ENCODE results near the gene CALM3.

CALM3 gene

GRCh38 chr19:46618670-46619231 lies 17.6 kb downstream of the CALM3 start:
- CTCF ChIA-PET = interaction anchor here (3.0 kb wide), 1 partner anchor 43 kb away, joined by 45 read pairs; the partner anchor contains the start of gene DACT3
- DNase-seq (ENCODE audit: low spot score) = no peak
- POLR2A ChIA-PET (ENCODE audit: low non-redundant PET) = no interaction called here
- TF ChIP-seq CTCF (conservative IDR thresholded peaks at IDR 0.05; ENCODE audit: low read depth) = no peak
- no peak overlapping the region for H3K27ac ChIP-seq

DNA sequence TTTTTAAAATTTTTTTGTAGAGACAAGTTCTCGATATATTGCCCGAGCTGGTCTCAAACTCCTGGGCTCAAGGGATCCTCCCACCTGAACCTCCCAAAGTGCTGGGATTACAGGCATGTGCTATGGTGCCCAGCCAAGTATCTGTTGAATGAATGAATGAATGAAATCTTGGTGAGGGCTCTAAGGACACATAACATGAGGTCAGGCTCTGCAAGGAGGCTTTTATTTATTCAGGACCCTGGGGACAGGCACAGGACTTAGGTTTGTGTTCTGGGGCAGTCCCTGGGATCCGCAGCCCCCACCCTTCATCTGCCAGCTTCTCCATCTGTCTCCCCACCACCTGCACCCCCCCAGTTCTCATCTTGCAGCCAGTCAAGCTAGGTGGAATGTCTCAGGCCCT lies 19.1 kb downstream of the CALM3 start:
- POLR2A ChIA-PET (ENCODE audit: low non-redundant PET) = interaction anchor here (0.6 kb wide), 1 partner anchor 32 kb away, joined by 4 read pairs; no protein-coding TSS in a partner anchor
- CTCF ChIA-PET = no interaction called here

DNA sequence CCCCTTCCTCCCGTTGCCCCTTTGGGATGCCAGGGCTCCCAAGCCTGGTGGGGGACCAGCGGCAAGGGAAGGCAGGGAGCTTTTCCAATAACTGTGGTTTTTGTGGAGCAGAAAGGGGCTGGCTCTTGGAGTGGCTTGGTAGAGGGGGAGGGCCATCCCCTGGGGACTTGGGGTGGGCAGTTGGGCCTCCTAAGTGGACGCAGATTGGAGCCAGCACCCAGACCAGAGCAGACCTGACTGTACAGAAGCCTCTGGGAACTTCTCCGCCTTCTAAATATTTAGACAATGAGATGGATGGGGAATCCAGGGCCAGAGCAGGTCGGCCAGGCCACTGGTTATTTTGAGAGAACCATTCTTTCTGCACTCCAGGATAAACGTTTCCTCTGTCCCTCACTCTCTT lies 19.6 kb downstream of the CALM3 start:
- no peak for TF ChIP-seq CTCF (conservative IDR thresholded peaks at IDR 0.05; ENCODE audit: low read depth)
- ChIA-PET CTCF (no interaction called here), POLR2A (ENCODE audit: low non-redundant PET) (interaction anchor here (0.6 kb wide), 1 partner anchor 32 kb away, joined by 4 read pairs; no protein-coding TSS in a partner anchor)
- no peak for DNase-seq (ENCODE audit: low spot score)
- H3K27ac ChIP-seq = no peak overlapping the region

More for the DNA sequence above, 19.1 kb downstream of the CALM3 start:
- no peak for TF ChIP-seq CTCF (conservative IDR thresholded peaks at IDR 0.05; ENCODE audit: low read depth)
- no peak for DNase-seq (ENCODE audit: low spot score)
- no peak overlapping the region for H3K27ac ChIP-seq

GRCh38 chr19:46621191-46622117 lies 20.3 kb downstream of the CALM3 start:
- no peak for TF ChIP-seq CTCF (conservative IDR thresholded peaks at IDR 0.05; ENCODE audit: low read depth)
- ChIA-PET CTCF (interaction anchor here (0.5 to 0.6 kb wide), 2 partner anchors 7 to 362 kb away, joined by 5 read pairs; no protein-coding TSS in a partner anchor), POLR2A (ENCODE audit: low non-redundant PET) (no interaction called here)
- H3K27ac ChIP-seq = no peak overlapping the region
- DNase-seq (ENCODE audit: low spot score) = no peak

- H3K27ac ChIP-seq = no peak overlapping the region
- DNase-seq (ENCODE audit: low spot score) = no peak
- CTCF ChIA-PET = interaction anchor here (0.6 to 1.0 kb wide), 2 partner anchors 8 to 98 kb away, joined by 3 to 5 read pairs; no protein-coding TSS in a partner anchor
- POLR2A ChIA-PET (ENCODE audit: low non-redundant PET) = no interaction called here
- TF ChIP-seq CTCF (conservative IDR thresholded peaks at IDR 0.05; ENCODE audit: low read depth) = no peak
Measured at GRCh38 chr19:46622118-46622446, 21.0 kb downstream of the CALM3 start.

- DNase-seq (ENCODE audit: low spot score) = no peak
- ChIA-PET CTCF (interaction anchor here (0.6 kb wide), 1 partner anchor 80 kb away, joined by 5 read pairs; no protein-coding TSS in a partner anchor), POLR2A (ENCODE audit: low non-redundant PET) (no interaction called here)
- H3K27ac ChIP-seq = no peak overlapping the region
- TF ChIP-seq CTCF (conservative IDR thresholded peaks at IDR 0.05; ENCODE audit: low read depth) = no peak
Measured at GRCh38 chr19:46623915-46624502, 22.9 kb downstream of the CALM3 start.
